HEK293 (cell line): ENCODE data around the gene CAMK2N1.
A peak's percentile ranks its signal among the peaks of the same experiment; 100 is the strongest.

Source experiments
- CTCF ChIA-PET: fragments of 350-600 bp; formaldehyde crosslinking; extraction: SDS; loops from one replicate; lab custom pipeline; 2021; ENCODE audit warnings: antibody characterized with exemption; lab: Yijun Ruan, JAX
- POLR2A ChIA-PET: fragments of 300-600 bp; formaldehyde crosslinking; extraction: SDS; loops from one replicate; lab custom pipeline; 2020; ENCODE audit warnings: antibody characterized with exemption, inconsistent platforms; lab: Yijun Ruan, JAX
- H3K27ac ChIP-seq: fragments of 200-500 bp; sonication (Bioruptor generic); 2 replicates; pipeline ENCODE4 v1.5.1; 2014; ENCODE audit warnings: low read depth, low read length, control low read depth, inconsistent platforms; ENCODE audit errors: extremely low read depth
- H3K36me3 ChIP-seq, 2 experiments: fragments of 200-500 bp in 1 of 2; sonication (Bioruptor generic) in 1 of 2; 1 replicate in 1 of 2; 2 replicates in 1 of 2; pipeline ENCODE4 v1.5.1; 2014 to 2017; ENCODE audit warnings: inconsistent platforms in 2 of 2, low read length in 2 of 2; ENCODE audit not compliant: control insufficient read depth in 2 of 2, insufficient read depth in 1 of 2
- H3K4me1 ChIP-seq: fragments of 200-500 bp; sonication (Bioruptor generic); 2 replicates; pipeline ENCODE4 v1.5.1; 2014; ENCODE audit warnings: mild to moderate bottlenecking, low read length, inconsistent platforms; ENCODE audit not compliant: control insufficient read depth, insufficient read depth
- H3K4me3 ChIP-seq: 2 replicates; pipeline ENCODE4 v1.5.1; 2011; ENCODE audit warnings: low read depth, mild to moderate bottlenecking, control low read depth, low read length, moderate library complexity
- H3K9me3 ChIP-seq: fragments of 200-500 bp; sonication (Bioruptor generic); 2 replicates; pipeline ENCODE4 v1.5.1; 2014; ENCODE audit warnings: low read depth, low read length, inconsistent platforms; ENCODE audit not compliant: control insufficient read depth, insufficient read depth
- KLF1 ChIP-seq: fragments of 450-650 bp; formaldehyde crosslinking; IDR thresholded peaks from 2 replicates; pipeline ENCODE4 v1.5.1; 2016; ENCODE audit warnings: missing biosample characterization, missing genetic modification characterization
- SP3 ChIP-seq: fragments of 450-650 bp; formaldehyde crosslinking; IDR thresholded peaks from 2 replicates; pipeline ENCODE4 v1.5.1; 2016; ENCODE audit warnings: missing biosample characterization, missing genetic modification characterization
- TSHZ1 ChIP-seq: fragments of 450-650 bp; formaldehyde crosslinking; IDR thresholded peaks from 2 replicates; pipeline ENCODE4 v1.5.1; 2016; ENCODE audit warnings: missing biosample characterization, missing genetic modification characterization, borderline replicate concordance
- ZBTB17 ChIP-seq: fragments of 450-650 bp; formaldehyde crosslinking; IDR thresholded peaks from 2 replicates; pipeline ENCODE4 v1.5.1; 2016; ENCODE audit warnings: missing biosample characterization, missing genetic modification characterization
- ZNF114 ChIP-seq: fragments of 450-650 bp; formaldehyde crosslinking; IDR thresholded peaks from 2 replicates; pipeline ENCODE4 v1.5.0; 2017; ENCODE audit warnings: missing biosample characterization, missing genetic modification characterization
- ZNF132 ChIP-seq: fragments of 450-650 bp; formaldehyde crosslinking; IDR thresholded peaks from 2 replicates; pipeline ENCODE4 v1.5.1; 2017; ENCODE audit warnings: missing biosample characterization, missing genetic modification characterization, borderline replicate concordance
- ZNF354C ChIP-seq: fragments of 450-650 bp; formaldehyde crosslinking; IDR thresholded peaks from 2 replicates; pipeline ENCODE4 v1.5.1; 2016; ENCODE audit warnings: missing biosample characterization, missing genetic modification characterization, low read depth, borderline replicate concordance
- ZNF366 ChIP-seq: fragments of 450-650 bp; formaldehyde crosslinking; conservative IDR thresholded peaks from 2 replicates; pipeline ENCODE4 v1.5.1; 2016; ENCODE audit warnings: missing biosample characterization, missing genetic modification characterization
- ZNF664 ChIP-seq: fragments of 450-650 bp; formaldehyde crosslinking; IDR thresholded peaks from 2 replicates; pipeline ENCODE4 v1.5.1; 2016; ENCODE audit warnings: missing biosample characterization, missing genetic modification characterization
- TF ChIP-seq, protein P1 (sequence below): fragments of 450-650 bp; formaldehyde crosslinking; IDR thresholded peaks from 2 replicates; pipeline ENCODE4 v1.5.1; 2016; ENCODE audit warnings: missing biosample characterization, missing genetic modification characterization
- TF ChIP-seq, protein P2 (sequence below): fragments of 450-650 bp; formaldehyde crosslinking; IDR thresholded peaks from 2 replicates; pipeline ENCODE4 v1.5.1; 2016; ENCODE audit warnings: missing biosample characterization, missing genetic modification characterization
- TF ChIP-seq, protein P3 (sequence below): fragments of 450-650 bp; formaldehyde crosslinking; IDR thresholded peaks from 2 replicates; pipeline ENCODE4 v1.5.1; 2016; ENCODE audit warnings: missing biosample characterization, missing genetic modification characterization

CAMK2N1 gene

GRCh38 chr1:20472860-20473711 lies 12.9 kb downstream of the CAMK2N1 start:
- TF ChIP-seq ZNF132 (tag by site-specific recombination) (no peak), ZNF664 (peak; percentile 52; the same call in 1 of the 2 replicates)

DNA sequence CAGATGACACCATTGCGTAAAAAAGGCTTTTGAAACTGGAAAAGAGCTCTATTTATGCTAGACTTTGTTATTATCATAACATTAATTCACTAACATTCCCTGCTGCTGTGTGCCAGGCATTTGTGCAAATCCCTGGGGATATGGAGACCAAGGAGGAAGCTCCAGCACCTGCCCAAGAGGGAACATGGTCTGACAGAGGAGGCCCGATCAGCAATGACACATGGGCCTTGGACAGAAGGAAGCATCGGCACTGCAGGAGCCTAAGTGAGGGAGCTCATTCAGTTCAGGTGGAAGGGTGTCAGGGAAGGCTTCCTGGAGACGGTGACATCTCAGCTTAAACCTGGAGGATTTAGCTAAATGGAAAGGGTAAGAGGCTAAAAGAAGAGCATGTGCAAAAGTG lies 13.9 kb downstream of the CAMK2N1 start:
- ChIA-PET CTCF (no interaction called here), POLR2A (no interaction called here)
- Histone ChIP-seq H3K4me3 (no peak overlapping the region), H3K27ac (no peak overlapping the region), H3K9me3 (no peaks in the 10 kb centered on the region), H3K36me3 (no peaks in the 10 kb centered on the region), H3K4me1 (peaks cover 4% of the 10 kb centered on the region)
- TF ChIP-seq ZNF114 = no peak
- TF ChIP-seq, protein P1, sequence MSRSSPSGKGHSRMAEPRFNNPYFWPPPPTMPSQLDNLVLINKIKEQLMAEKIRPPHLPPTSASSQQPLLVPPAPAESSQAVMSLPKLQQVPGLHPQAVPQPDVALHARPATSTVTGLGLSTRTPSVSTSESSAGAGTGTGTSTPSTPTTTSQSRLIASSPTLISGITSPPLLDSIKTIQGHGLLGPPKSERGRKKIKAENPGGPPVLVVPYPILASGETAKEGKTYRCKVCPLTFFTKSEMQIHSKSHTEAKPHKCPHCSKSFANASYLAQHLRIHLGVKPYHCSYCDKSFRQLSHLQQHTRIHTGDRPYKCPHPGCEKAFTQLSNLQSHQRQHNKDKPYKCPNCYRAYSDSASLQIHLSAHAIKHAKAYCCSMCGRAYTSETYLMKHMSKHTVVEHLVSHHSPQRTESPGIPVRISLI (tag by site-specific recombination) = no peak
- no peak for TF ChIP-seq ZNF354C
- TF ChIP-seq KLF1 = no peak
- TF ChIP-seq TSHZ1 (tag by site-specific recombination) = no peak

More at GRCh38 chr1:20472860-20473711, 12.9 kb downstream of the CAMK2N1 start:
- no peaks in the 10 kb centered on the region for H3K36me3 ChIP-seq
- H3K4me1 ChIP-seq = peaks cover 4% of the 10 kb centered on the region
- POLR2A ChIA-PET = no interaction called here
- H3K9me3 ChIP-seq = no peaks in the 10 kb centered on the region
- H3K27ac ChIP-seq = no peak overlapping the region
- no peak overlapping the region for H3K4me3 ChIP-seq
- CTCF ChIA-PET = interaction anchor here (1.4 kb wide), 1 partner anchor 21 kb away, joined by 3 read pairs; no protein-coding TSS in a partner anchor

- POLR2A ChIA-PET = no interaction called here
- no peaks in the 10 kb centered on the region for H3K9me3 ChIP-seq
- H3K4me3 ChIP-seq = no peak overlapping the region
- CTCF ChIA-PET = interaction anchor here (0.8 to 1.4 kb wide), 3 partner anchors 9 to 108 kb away, joined by 3 to 5 read pairs (median 4); no protein-coding TSS in a partner anchor
- H3K27ac ChIP-seq = no peak overlapping the region
- TF ChIP-seq SP3 = no peak
- TF ChIP-seq, protein P2, sequence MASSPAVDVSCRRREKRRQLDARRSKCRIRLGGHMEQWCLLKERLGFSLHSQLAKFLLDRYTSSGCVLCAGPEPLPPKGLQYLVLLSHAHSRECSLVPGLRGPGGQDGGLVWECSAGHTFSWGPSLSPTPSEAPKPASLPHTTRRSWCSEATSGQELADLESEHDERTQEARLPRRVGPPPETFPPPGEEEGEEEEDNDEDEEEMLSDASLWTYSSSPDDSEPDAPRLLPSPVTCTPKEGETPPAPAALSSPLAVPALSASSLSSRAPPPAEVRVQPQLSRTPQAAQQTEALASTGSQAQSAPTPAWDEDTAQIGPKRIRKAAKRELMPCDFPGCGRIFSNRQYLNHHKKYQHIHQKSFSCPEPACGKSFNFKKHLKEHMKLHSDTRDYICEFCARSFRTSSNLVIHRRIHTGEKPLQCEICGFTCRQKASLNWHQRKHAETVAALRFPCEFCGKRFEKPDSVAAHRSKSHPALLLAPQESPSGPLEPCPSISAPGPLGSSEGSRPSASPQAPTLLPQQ = peak; percentile 54; the same call in 1 of the 2 replicates
- H3K4me1 ChIP-seq = no peaks in the 10 kb centered on the region
- no peaks in the 10 kb centered on the region for H3K36me3 ChIP-seq
Observed at GRCh38 chr1:20470194-20470593, 15.8 kb downstream of the CAMK2N1 start.

- H3K9me3 ChIP-seq = no peaks in the 10 kb centered on the region
- no peak overlapping the region for H3K27ac ChIP-seq
- no peak overlapping the region for H3K4me3 ChIP-seq
- no peaks in the 10 kb centered on the region for H3K36me3 ChIP-seq
- H3K4me1 ChIP-seq = no peaks in the 10 kb centered on the region
- peak; percentile 66 for TF ChIP-seq ZBTB17 (tag by site-specific recombination)
- TF ChIP-seq, protein P3, sequence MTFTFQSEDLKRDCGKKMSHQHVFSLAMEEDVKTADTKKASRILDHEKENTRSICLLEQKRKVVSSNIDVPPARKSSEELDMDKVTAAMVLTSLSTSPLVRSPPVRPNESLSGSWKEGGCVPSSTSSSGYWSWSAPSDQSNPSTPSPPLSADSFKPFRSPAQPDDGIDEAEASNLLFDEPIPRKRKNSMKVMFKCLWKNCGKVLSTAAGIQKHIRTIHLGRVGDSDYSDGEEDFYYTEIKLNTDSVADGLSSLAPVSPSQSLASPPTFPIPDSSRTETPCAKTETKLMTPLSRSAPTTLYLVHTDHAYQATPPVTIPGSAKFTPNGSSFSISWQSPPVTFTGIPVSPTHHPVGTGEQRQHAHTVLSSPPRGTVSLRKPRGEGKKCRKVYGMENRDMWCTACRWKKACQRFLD (tag by site-specific recombination) = no peak
- TF ChIP-seq ZNF366 (tag by site-specific recombination) = peak; percentile 98
- TF ChIP-seq, all 188 proteins: peak for 2
- CTCF ChIA-PET = interaction anchor here (0.7 to 1.4 kb wide), 4 partner anchors 8 to 107 kb away, joined by 3 to 5 read pairs (median 4); no protein-coding TSS in a partner anchor
- POLR2A ChIA-PET = no interaction called here
Observed at GRCh38 chr1:20469406-20470076, 16.5 kb downstream of the CAMK2N1 start.
